GM21367 (cell line): ENCODE results near the gene CD80.
A peak's percentile ranks its signal among the peaks of the same experiment; 100 is the strongest.

Source experiments
- ATAC-seq: cut with Tn5 transposase; IDR thresholded peaks from one replicate; pipeline ENCODE4 v1.9.1; 2021; ENCODE audit not compliant: unreplicated experiment

Gene CD80

GRCh38 chr3:119500265-119500664, 59.1 kb downstream of the CD80 start:
- ATAC-seq = no peak

GRCh38 chr3:119498186-119499011, 61.0 kb downstream of the CD80 start, which contains the start of gene TIMMDC1:
TSS of gene TIMMDC1 (plus strand) at chr3:119498547. CDS start at chr3:119498734, 187 bp downstream.
- peak; percentile 98 for ATAC-seq

- ATAC-seq = no peak
Measured at GRCh38 chr3:119497820-119498185, 61.6 kb downstream of the CD80 start.

- no peak for ATAC-seq
Measured at GRCh38 chr3:119494597-119494996, 64.8 kb downstream of the CD80 start.

GRCh38 chr3:119492810-119493209, 66.6 kb downstream of the CD80 start:
- no peak for ATAC-seq

- no peak for ATAC-seq
Measured at GRCh38 chr3:119492128-119492527, 67.3 kb downstream of the CD80 start.

GRCh38 chr3:119490153-119490552, 69.3 kb downstream of the CD80 start:
- ATAC-seq = no peak

- no peak for ATAC-seq
Measured at GRCh38 chr3:119485563-119485962, 73.9 kb downstream of the CD80 start.

- ATAC-seq = no peak
Measured at GRCh38 chr3:119483101-119483500, 76.3 kb downstream of the CD80 start.

GRCh38 chr3:119481079-119481478, 78.3 kb downstream of the CD80 start:
- no peak for ATAC-seq
